HK-2 (cell line): ENCODE results near the gene SLC25A26.
"Not testable (repeated sequence)": the region's sequence is repeated elsewhere in the genome, so short reads cannot be mapped to it uniquely, and the experiment has no call there.

Experiments
- DNase-seq: peaks from one replicate; pipeline ENCODE4 v3.0.0-alpha.2; 2018; ENCODE audit not compliant: unreplicated experiment

Gene SLC25A26

GRCh38 chr3:66220602-66221377, at the start of gene SLC25A26:
TSS of gene SLC25A26 (plus strand) at chr3:66221001. CDS start at chr3:66221095, 94 bp downstream.
- DNase-seq: peak; percentile 92

- DNase-seq: no peak
Measured at GRCh38 chr3:66172394-66172793, 48.4 kb upstream of the SLC25A26 start.

DNA sequence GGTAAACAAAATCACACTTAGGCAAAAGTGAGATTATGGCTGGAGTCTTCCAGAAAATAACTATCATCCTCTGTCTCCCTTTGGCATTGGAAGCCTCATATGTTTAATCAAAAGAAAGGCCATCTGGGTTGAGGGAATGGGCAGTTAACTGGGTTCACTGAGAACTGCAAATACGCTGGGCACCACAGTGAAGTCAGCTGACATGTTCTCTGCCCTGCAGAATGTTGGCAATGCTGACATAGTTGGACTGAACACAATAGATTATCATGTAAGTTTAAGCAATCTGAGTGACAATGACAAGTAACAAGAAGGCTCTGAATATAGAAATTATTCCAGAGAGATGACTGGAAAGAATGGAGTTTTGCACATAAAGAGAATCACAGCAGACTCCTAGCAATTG, 43.8 kb upstream of the SLC25A26 start:
- no peak for DNase-seq

DNA sequence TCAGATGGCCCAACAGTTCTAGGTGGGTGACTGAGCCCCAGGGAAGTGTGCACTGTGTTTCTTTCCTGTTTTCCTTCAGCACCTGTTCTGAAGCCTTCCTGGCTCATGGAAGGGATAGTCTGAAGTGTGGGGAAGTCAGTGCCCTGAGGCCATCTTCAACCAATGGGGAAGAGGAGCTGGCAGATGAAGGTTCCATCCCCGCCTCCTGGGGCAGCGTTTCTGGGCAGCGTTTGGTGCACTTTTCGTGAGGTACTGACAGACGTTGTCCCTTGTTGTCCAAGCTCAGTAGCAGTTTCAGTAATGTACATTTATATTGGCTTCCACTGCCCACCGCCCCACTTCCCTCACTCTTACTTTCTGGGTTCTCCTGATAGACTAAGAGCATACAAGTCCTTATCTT, 42.6 kb upstream of the SLC25A26 start:
- no peak for DNase-seq

GRCh38 chr3:66179793-66180192, 41.0 kb upstream of the SLC25A26 start:
- DNase-seq: no peak

DNA sequence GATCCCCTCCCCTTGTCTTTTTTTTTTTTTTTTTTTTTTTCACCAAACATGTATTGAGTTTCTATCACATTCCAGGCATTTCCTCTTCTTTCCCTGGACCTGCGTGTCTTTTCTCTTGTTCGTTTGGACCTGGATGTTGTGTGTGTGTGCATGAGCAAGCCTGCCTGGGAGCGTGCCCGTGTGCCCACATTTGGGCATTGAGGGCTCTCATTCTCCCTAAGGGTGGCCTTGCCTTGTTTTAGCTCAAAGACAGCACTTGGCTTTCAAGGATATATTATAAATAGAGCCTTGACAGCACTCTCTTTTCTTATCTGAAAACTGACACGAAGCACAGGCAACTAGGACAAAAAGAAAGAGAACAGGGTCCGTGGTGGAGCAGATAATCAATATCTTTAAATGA, 39.0 kb upstream of the SLC25A26 start:
- DNase-seq: no peak

DNA sequence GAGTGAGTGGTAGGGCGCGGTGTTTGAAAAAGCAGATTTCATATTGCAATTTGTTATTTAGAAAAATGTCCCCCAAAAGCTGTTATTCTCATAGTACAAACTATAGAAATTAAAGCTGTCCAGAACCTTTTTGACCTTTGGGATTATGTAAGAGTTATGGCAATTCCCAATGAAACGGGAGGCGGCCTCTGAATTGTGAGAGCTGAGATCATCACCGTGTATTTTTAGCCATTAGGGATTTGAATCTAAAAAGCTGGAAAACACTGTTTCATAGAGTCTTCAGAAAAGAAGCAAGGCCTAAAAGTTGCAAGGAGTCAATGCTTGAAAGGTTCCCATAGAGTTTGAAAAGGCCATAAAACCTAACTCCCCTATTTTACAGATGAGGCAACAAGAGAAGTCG, 38.6 kb upstream of the SLC25A26 start:
- DNase-seq: no peak

GRCh38 chr3:66186545-66186944, 34.3 kb upstream of the SLC25A26 start:
- no peak for DNase-seq

- peak; percentile 32 for DNase-seq
Measured at GRCh38 chr3:66195347-66195783, 25.4 kb upstream of the SLC25A26 start.

- DNase-seq: no peak
Measured at GRCh38 chr3:66196633-66197032, 24.2 kb upstream of the SLC25A26 start.

DNA sequence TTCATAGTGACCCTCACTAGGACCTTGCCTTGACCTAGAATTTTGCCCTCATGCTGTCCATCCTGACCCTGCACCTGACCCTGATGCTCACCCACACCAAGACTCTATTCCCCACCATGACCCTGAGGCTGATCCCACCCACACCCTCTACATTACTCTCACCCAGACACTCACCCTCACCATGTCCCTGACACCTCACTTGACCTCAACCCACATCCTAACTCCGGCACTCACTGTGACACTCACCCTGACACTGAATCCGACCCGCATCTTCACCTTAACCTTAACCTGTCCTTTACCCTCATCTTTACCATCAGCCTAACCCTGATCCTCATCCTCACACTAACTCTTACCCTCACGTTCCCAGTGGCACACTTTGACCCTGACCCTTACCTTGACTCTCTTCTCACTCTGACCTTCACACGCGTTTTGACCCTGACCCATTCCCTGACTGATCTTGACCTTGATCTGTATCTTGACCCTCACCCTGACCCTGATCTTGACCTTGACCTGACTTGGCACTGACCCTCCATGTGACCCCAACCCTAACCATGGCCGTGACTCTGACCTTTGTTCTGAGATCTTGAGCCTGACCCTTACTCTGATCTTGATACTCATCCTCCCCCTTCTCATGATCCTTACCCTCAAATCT, 22.2 kb upstream of the SLC25A26 start:
- no peak for DNase-seq

DNA sequence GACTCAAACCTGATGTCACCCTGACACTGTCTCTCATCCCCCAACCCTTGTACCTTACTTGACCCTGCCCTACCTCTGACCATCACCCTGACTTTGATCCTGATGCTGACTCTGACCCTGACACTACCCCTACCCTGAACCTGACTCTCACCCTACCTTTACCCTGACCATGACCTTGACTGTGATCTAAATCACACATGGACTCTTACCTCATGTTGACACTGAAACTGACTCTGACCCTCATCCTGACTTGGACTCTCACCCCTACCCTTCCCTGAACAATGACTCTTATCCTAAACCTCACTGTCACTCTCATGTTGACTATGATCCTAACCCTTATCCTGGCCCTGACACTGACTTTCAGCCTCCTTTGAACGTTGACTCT, 21.7 kb upstream of the SLC25A26 start:
- DNase-seq: no peak

DNA sequence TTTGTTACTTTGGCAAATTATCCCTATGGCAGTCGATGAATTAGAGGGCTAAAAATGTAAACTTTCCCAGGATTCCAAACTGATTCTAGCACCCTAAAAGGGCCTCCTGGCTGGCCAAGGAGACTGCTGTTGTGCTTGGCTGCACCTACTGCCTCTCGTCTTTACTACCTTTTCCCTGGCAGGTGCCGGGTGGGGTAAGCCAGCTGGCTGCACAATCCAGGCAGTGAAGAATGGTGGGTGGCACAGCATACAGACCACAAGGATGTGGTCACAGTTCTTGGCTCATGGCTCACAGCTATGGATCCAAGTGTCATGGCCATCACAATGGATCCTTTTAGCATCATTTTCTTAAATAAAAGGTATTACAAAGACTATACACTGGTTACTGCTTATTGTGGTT, 20.7 kb upstream of the SLC25A26 start:
- DNase-seq: no peak

- DNase-seq: no peak
Measured at GRCh38 chr3:66200786-66201185, 20.0 kb upstream of the SLC25A26 start.

DNA sequence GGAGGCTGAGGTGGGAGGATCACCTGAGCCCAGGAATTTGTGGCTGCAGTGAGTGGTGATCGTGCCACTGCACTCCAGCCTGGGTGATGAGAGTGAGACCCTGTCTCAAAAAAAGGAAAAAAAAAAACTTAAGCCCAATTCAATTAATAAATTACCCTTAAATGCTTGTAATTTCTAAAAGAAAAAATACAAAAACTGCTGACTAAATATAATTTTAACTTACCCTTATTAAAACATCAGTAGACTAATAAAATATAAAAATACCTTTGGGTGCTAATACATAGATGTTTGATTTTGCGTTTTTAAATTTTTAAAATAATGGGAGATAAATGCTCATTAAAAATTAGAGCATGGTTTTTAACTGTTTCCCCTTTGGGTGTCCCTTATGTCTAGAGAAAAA, 17.5 kb upstream of the SLC25A26 start:
- DNase-seq: no peak

DNA sequence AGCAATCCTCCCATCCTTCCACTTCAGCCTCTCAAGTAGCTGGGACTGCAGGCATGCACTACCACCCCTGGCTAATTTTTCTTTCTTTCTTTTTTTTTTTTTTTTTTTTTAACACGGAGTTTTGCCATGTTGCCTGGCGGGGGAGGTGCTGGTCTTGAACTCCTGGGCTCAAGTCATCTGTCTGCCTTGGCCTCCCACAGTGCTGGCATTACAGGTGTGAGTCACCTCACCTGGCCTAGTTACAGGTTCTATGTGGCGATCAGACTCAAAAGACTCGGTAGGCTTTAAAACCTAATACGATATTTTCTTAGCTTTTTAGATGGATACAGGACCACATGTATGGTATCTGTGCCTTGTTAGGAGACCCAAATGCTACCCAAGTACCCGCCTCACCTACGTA, 14.0 kb upstream of the SLC25A26 start:
- no peak for DNase-seq

- DNase-seq: no peak
Measured at GRCh38 chr3:66208189-66208588, 12.6 kb upstream of the SLC25A26 start.

DNA sequence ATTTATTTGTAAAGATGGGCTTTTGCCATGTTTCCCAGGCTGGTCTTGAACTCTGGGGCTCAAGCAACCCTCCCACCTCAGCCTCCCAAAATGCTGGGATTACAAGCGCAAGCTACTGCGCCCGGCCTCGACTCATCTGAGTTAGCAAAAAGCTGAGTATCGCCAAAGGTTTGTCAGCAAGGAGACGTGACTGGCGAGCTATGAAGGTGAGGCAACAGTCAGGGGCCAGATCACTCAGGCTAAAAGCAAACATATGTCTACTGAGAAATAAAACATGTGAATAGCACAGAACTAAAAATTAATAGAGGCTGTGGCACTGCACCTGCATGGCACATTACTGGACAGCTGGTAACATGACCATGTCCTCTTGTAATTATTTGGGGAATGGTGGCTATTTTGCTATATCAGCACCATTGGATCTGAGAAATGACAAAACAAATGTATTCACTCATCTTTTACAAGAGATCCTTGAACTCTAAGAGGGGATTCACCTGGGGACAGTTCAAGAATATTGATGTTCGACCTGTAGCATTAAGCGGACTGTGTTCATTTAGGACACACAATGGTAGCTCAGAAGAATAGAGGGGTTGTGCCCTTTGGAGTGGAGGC, 10.0 kb upstream of the SLC25A26 start:
- no peak for DNase-seq

DNA sequence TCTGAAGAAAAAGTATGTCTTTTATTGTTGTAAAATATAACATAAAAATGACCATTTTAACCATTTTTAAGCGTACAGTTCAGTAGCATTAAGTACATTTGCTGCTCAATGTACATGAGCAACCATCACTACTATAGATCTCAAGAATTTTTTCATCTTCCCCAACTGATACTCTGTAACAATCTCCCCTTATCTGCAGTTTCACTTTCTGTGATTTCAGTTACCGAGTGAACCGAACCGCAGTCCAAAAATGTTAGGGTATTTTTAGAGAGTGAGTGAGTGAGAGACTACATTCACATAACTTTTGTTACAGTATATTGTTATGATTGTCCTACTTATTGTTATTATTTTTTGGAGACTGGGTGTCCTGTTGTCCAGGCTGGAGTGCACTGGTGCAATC, 9.0 kb upstream of the SLC25A26 start:
- no peak for DNase-seq

- DNase-seq: no peak
Measured at GRCh38 chr3:66215106-66215505, 5.7 kb upstream of the SLC25A26 start.

DNA sequence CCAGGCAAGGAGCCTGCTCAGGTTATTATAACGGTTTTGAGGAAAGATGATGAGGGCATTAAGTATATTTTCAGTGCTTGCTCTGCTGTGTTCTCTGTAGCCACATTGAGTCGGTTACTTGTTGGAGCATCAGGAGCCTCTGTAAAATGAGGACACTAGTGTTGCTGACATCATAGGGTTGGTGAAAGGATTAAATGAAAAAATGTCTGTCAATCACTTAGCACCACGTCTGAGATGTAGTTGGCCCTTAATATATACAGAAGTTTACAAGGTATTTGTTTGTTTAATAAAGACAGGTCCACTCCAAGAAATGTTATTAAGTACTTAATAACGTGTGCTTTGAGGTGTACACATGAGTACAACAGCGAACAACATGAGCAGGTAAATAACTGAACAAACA, 735 bp upstream of the SLC25A26 start:
- no peak for DNase-seq

DNA sequence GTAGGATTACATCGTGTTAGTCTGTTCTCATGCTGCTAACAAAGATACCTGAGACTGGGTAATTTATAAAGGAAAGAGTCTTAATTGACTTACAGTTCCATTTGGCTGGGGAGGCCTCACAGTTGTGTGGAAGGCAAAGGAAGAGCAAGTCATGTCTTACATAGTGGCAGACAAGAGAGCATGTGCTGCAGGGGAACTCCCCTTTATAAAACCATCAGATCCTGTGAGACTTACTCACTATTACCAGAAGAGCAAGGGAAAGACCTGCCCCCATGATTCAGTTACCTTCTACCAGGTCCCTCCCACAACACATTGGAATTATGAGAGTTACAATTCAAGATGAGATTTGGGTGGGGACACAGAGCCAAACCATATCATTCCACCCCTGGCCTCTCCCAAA, 3.4 kb downstream of the SLC25A26 start:
- no peak for DNase-seq

DNA sequence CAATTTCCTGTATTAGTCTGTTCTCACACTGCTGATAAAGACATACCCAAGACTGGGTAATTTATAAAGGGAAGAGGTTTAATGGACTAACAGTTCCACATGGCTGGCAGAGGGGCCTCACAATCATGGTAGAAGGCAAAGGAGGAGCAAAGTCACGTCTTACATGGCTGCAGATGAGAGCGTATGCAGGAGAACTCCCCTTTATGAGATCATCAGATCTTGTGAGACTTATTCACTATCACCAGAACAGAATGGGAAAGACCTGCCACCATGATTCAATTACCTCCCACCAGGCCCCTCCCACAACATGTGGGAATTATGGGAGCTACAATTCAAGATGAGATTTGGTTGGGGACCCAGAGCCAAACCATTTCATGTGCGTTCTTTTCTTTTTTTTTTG, 5.3 kb downstream of the SLC25A26 start:
- not testable (repeated sequence) for DNase-seq
